ENCODE results near the gene KAT6B.

The KAT6B gene

DNA sequence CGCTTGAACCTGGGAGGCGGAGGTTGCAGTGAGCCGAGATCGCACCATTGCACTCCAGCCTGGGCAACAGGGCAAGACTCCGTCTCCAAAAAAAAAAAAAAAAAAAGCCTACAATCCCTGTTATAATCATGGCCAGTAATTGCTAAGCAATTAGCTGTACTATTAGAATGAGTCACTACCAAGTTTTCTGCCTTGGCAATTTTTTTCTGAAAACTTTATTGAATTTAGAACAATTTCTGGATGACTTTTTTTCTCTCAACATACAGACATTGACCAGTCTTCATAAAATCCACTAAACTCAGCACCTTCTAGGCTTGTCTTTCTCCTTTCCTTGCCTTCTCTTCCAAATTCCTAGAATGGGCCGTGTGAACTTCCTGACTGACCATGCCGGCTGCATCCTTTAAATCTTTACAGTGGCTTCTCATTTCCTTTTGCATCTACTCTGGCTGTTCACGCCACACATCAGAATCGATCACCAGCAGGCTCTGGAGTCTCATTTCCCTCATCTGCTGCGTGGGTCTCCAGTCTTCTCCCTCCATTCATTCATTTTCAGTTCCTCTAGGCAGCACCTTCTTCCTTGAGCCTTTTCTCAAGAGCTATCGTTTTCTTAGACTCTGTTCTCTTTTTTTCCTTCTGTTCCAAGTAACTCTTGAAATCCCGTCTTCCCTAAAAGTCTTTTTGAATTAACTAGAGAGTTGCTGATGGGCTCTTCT, 107.9 kb downstream of the KAT6B start:
- no peak overlapping the region for H3K4me3 ChIP-seq (ENCODE audit: low read length)
- TF ChIP-seq CTCF (conservative IDR thresholded peaks at IDR 0.05; ENCODE audit: low read length), result no peak
- no peak for DNase-seq (ENCODE audit: low read depth)

GRCh38 chr10:74936577-74937265, 110.3 kb downstream of the KAT6B start:
- no peak for TF ChIP-seq CTCF (conservative IDR thresholded peaks at IDR 0.05; ENCODE audit: low read length)
- peak; percentile 62 for DNase-seq (ENCODE audit: low read depth)
- H3K4me3 ChIP-seq (ENCODE audit: low read length), result no peak overlapping the region

- no peak overlapping the region for H3K4me3 ChIP-seq (ENCODE audit: low read length)
- no peak for DNase-seq (ENCODE audit: low read depth)
- no peak for TF ChIP-seq CTCF (conservative IDR thresholded peaks at IDR 0.05; ENCODE audit: low read length)
Measured at GRCh38 chr10:74937266-74937856, 111.0 kb downstream of the KAT6B start.

- no peak for TF ChIP-seq CTCF (conservative IDR thresholded peaks at IDR 0.05; ENCODE audit: low read length)
- DNase-seq (ENCODE audit: low read depth), result no peak
- no peak overlapping the region for H3K4me3 ChIP-seq (ENCODE audit: low read length)
Measured at GRCh38 chr10:74944205-74944604, 117.8 kb downstream of the KAT6B start.

DNA sequence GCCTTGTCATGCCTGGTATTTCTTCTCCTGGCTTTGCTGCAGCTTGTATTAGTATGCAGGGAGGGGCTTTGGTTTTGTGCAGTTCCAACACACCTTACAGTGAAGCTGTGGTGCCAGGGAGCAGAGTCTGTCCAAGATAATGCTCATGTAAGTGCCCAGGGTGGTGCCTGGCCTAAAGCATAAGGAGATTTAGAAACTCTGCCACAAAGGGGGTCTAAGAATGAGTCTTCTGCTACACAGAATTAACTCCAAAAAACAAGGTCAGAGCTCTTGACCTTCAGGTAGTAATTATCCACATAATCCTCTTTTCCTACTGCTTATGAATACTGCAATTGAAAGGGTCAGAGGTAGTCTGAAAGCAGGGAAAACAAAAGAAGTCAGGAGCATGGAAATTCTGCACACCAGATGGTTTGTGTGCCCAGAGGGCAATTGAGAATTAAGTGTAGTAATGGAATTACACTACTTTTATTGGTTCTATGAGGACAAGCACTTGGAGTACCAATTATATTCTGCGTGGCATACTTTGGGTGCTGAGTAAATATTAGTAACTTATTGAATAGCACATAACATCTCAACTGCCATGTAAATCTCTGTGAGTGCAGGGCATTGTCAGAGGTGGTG, 121.5 kb downstream of the KAT6B start:
- TF ChIP-seq CTCF (conservative IDR thresholded peaks at IDR 0.05; ENCODE audit: low read length), result no peak
- H3K4me3 ChIP-seq (ENCODE audit: low read length), result no peak overlapping the region
- no peak for DNase-seq (ENCODE audit: low read depth)

GRCh38 chr10:74949034-74949832, 122.8 kb downstream of the KAT6B start:
- H3K4me3 ChIP-seq (ENCODE audit: low read length), result no peak overlapping the region
- no peak for TF ChIP-seq CTCF (conservative IDR thresholded peaks at IDR 0.05; ENCODE audit: low read length)
- DNase-seq (ENCODE audit: low read depth), result peak; percentile 36

All from AG10803 (cell line).